ENCODE data around the gene SIGLEC14. TPM values are rescaled to one million over a fixed set of nuclear protein-coding genes. Genes with fewer than 3 reads are reported as not detected.

The SIGLEC14 gene
- polyA plus RNA-seq, 1 of the 3 experiments (the other 2 are of a cell fraction) = 0.03 TPM

DNA sequence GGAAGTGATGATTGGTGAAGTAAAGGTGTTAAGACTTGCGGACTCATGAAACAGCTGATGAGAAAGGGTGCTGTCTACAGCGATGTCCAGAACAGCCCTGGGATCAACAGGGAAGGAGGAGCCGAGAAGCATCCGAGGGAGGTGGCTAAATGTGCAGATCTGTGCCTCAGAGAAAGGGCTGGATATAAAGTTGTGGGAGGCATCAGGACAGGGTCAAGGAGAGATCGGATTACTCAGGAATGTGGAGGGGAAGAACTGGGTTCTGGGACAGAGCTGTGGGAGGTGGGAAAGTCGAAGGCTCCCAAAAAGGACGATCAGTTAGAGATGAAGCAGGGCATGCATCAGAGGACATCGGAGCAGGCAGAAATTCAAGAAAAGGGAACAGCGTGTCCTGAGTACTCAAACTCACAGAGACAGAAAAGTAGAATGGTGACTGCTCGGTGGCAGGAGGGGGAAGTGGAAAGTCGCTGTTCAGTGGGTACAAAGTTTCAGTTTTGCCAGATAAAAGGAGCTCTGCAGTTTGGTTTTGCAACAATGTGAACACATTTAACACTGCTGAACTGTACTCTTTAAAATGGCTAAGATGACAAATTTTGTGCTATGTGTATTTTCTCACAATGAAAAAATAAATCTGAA lies 1.9 kb downstream of the SIGLEC14 start:
- no peaks in the 10 kb centered on the region for H3K9me3 ChIP-seq
- H3K9me2 ChIP-seq = no peaks in the 10 kb centered on the region
- no peaks in the 10 kb centered on the region for H3F3A ChIP-seq (replicated peaks; ENCODE audit: insufficient read depth)
- H3K4me1 ChIP-seq (ENCODE audit: control insufficient read depth in 1 of 2, insufficient read depth in 2 of 2, low read depth in 1 of 2, low read length in 1 of 2) = no peaks in the 10 kb centered on the region
- H3K4me3 ChIP-seq (ENCODE audit: low read depth in 2 of 2, low read length in 1 of 2) = no peak overlapping the region
- no peak overlapping the region for H3K4me2 ChIP-seq
- no peak overlapping the region for H3K27ac ChIP-seq (ENCODE audit: low read depth in 2 of 2, low read length in 1 of 2)
- no peak for DNase-seq
- no peak overlapping the region for H2AFZ ChIP-seq (ENCODE audit: low read depth)
- H3K27me3 ChIP-seq (ENCODE audit: insufficient read depth) = peaks cover 56% of the 10 kb centered on the region; the same call in 1 of the 2 replicates
- no peaks in the 10 kb centered on the region for H3K79me2 ChIP-seq (ENCODE audit: insufficient read depth)
- H3K9ac ChIP-seq = no peak overlapping the region
- 2% methylated on average over 11 of the region's 11 CpGs for WGBS (ENCODE audit: low lambda C conversion rate)
- TF ChIP-seq GABPA (IDR thresholded peaks at IDR 0.05; ENCODE audit: low read depth) = no peak
- H3K36me3 ChIP-seq (replicated peaks in 1 of 2; ENCODE audit: control insufficient read depth in 1 of 2, insufficient read depth in 2 of 2, low read length in 1 of 2) = no peaks in the 10 kb centered on the region
- ChIA-PET POLR2A (no interaction called here), CTCF (interaction anchor here (1.2 to 2.2 kb wide), 5 partner anchors 12 to 172 kb away, joined by 3 to 8 read pairs (median 7); no protein-coding TSS in a partner anchor)
- no peaks in the 10 kb centered on the region for H4K20me1 ChIP-seq (ENCODE audit: insufficient read depth)

GRCh38 chr19:51641648-51642047 lies 5.0 kb downstream of the SIGLEC14 start:
- Histone ChIP-seq H3F3A (replicated peaks; ENCODE audit: insufficient read depth) (no peaks in the 10 kb centered on the region), H3K4me1 (ENCODE audit: control insufficient read depth in 1 of 2, insufficient read depth in 2 of 2, low read depth in 1 of 2, low read length in 1 of 2) (no peaks in the 10 kb centered on the region), H3K36me3 (replicated peaks in 1 of 2; ENCODE audit: control insufficient read depth in 1 of 2, insufficient read depth in 2 of 2, low read length in 1 of 2) (no peaks in the 10 kb centered on the region), H3K79me2 (ENCODE audit: insufficient read depth) (no peaks in the 10 kb centered on the region), H3K4me3 (ENCODE audit: low read depth in 2 of 2, low read length in 1 of 2) (no peak overlapping the region), H3K4me2 (no peak overlapping the region), H3K27ac (ENCODE audit: low read depth in 2 of 2, low read length in 1 of 2) (no peak overlapping the region), H4K20me1 (ENCODE audit: insufficient read depth) (no peaks in the 10 kb centered on the region), H3K9me3 (no peaks in the 10 kb centered on the region), H3K9me2 (no peaks in the 10 kb centered on the region), H3K9ac (no peak overlapping the region), H2AFZ (ENCODE audit: low read depth) (no peak overlapping the region), H3K27me3 (ENCODE audit: insufficient read depth) (peaks cover 30% of the 10 kb centered on the region; the same call in 1 of the 2 replicates)
- DNase-seq = no peak
- ChIA-PET CTCF (interaction anchor here (1.1 to 3.6 kb wide), 3 partner anchors 16 to 169 kb away, joined by 3 to 17 read pairs (median 4); no protein-coding TSS in a partner anchor), POLR2A (no interaction called here)
- no peak for TF ChIP-seq GATA2 (CRISPR knock-in tag; IDR thresholded peaks at IDR 0.05)
- TF ChIP-seq EP300 (IDR thresholded peaks at IDR 0.05; ENCODE audit: borderline replicate concordance in 1 of 2, low read depth in 1 of 2, low read length in 1 of 2) = no peak
- TF ChIP-seq CHD2 (IDR thresholded peaks at IDR 0.05; ENCODE audit: low read length, partially characterized antibody) = no peak
- no peak for TF ChIP-seq EZH2phosphoT487 (IDR thresholded peaks at IDR 0.05; ENCODE audit: borderline replicate concordance, low read depth)
- TF ChIP-seq MXI1 (IDR thresholded peaks at IDR 0.05; ENCODE audit: low read depth, low read length) = no peak
- TF ChIP-seq MAX (IDR thresholded peaks at IDR 0.05; ENCODE audit: low read depth) = no peak

GRCh38 chr19:51640386-51640785 lies 6.2 kb downstream of the SIGLEC14 start:
- DNase-seq = no peak
- no peak overlapping the region for H2AFZ ChIP-seq (ENCODE audit: low read depth)
- CTCF ChIA-PET = interaction anchor here (0.6 to 3.6 kb wide), 3 partner anchors 17 to 1611 kb away, joined by 3 to 17 read pairs (median 3); no protein-coding TSS in a partner anchor
- no peaks in the 10 kb centered on the region for H3K4me1 ChIP-seq (ENCODE audit: control insufficient read depth in 1 of 2, insufficient read depth in 2 of 2, low read depth in 1 of 2, low read length in 1 of 2)
- H3F3A ChIP-seq (replicated peaks; ENCODE audit: insufficient read depth) = no peaks in the 10 kb centered on the region
- H3K27ac ChIP-seq (ENCODE audit: low read depth in 2 of 2, low read length in 1 of 2) = no peak overlapping the region
- no peaks in the 10 kb centered on the region for H3K36me3 ChIP-seq (replicated peaks in 1 of 2; ENCODE audit: control insufficient read depth in 1 of 2, insufficient read depth in 2 of 2, low read length in 1 of 2)
- no peak overlapping the region for H3K9ac ChIP-seq
- POLR2A ChIA-PET = no interaction called here
- no peaks in the 10 kb centered on the region for H3K9me2 ChIP-seq
- no peak overlapping the region for H3K4me3 ChIP-seq (ENCODE audit: low read depth in 2 of 2, low read length in 1 of 2)
- peaks cover 28% of the 10 kb centered on the region; the same call in 1 of the 2 replicates for H3K27me3 ChIP-seq (ENCODE audit: insufficient read depth)
- WGBS (ENCODE audit: low lambda C conversion rate) = 35% methylated on average over 3 of the region's 3 CpGs
- no peaks in the 10 kb centered on the region for H3K79me2 ChIP-seq (ENCODE audit: insufficient read depth)
- no peaks in the 10 kb centered on the region for H4K20me1 ChIP-seq (ENCODE audit: insufficient read depth)
- no peaks in the 10 kb centered on the region for H3K9me3 ChIP-seq
- H3K4me2 ChIP-seq = no peak overlapping the region
- TF ChIP-seq SMC3 (IDR thresholded peaks at IDR 0.05; ENCODE audit: low read depth, low read length) = no peak
- no peak for TF ChIP-seq CHD2 (IDR thresholded peaks at IDR 0.05; ENCODE audit: low read length, partially characterized antibody)
- no peak for TF ChIP-seq RAD21 (IDR thresholded peaks at IDR 0.05; ENCODE audit: low read length)
- TF ChIP-seq USF2 (IDR thresholded peaks at IDR 0.05; ENCODE audit: borderline replicate concordance, low read depth, low read length) = no peak
- no peak for TF ChIP-seq EP300 (IDR thresholded peaks at IDR 0.05; ENCODE audit: borderline replicate concordance in 1 of 2, low read depth in 1 of 2, low read length in 1 of 2)
- no peak for TF ChIP-seq FOSL2 (IDR thresholded peaks at IDR 0.05; ENCODE audit: borderline replicate concordance, low read depth)
- TF ChIP-seq, protein P1, sequence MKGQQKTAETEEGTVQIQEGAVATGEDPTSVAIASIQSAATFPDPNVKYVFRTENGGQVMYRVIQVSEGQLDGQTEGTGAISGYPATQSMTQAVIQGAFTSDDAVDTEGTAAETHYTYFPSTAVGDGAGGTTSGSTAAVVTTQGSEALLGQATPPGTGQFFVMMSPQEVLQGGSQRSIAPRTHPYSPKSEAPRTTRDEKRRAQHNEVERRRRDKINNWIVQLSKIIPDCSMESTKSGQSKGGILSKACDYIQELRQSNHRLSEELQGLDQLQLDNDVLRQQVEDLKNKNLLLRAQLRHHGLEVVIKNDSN (IDR thresholded peaks at IDR 0.05; ENCODE audit: borderline replicate concordance, low read depth) = no peak
- no peak for TF ChIP-seq FOXJ3 (CRISPR knock-in tag; IDR thresholded peaks at IDR 0.05)
- no peak for TF ChIP-seq NRF1 (IDR thresholded peaks at IDR 0.05; ENCODE audit: low read depth, low read length)
- no peak for TF ChIP-seq RFX5 (IDR thresholded peaks at IDR 0.05; ENCODE audit: low read length)
- TF ChIP-seq, protein P2, sequence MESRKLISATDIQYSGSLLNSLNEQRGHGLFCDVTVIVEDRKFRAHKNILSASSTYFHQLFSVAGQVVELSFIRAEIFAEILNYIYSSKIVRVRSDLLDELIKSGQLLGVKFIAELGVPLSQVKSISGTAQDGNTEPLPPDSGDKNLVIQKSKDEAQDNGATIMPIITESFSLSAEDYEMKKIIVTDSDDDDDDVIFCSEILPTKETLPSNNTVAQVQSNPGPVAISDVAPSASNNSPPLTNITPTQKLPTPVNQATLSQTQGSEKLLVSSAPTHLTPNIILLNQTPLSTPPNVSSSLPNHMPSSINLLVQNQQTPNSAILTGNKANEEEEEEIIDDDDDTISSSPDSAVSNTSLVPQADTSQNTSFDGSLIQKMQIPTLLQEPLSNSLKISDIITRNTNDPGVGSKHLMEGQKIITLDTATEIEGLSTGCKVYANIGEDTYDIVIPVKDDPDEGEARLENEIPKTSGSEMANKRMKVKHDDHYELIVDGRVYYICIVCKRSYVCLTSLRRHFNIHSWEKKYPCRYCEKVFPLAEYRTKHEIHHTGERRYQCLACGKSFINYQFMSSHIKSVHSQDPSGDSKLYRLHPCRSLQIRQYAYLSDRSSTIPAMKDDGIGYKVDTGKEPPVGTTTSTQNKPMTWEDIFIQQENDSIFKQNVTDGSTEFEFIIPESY (IDR thresholded peaks at IDR 0.05; ENCODE audit: borderline replicate concordance, low read depth) = no peak

Data from SK-N-SH (cell line).